Measurements from ENCODE around the gene SRCAP.
A peak's percentile ranks its signal among the peaks of the same experiment; 100 is the strongest.

The SRCAP gene

DNA sequence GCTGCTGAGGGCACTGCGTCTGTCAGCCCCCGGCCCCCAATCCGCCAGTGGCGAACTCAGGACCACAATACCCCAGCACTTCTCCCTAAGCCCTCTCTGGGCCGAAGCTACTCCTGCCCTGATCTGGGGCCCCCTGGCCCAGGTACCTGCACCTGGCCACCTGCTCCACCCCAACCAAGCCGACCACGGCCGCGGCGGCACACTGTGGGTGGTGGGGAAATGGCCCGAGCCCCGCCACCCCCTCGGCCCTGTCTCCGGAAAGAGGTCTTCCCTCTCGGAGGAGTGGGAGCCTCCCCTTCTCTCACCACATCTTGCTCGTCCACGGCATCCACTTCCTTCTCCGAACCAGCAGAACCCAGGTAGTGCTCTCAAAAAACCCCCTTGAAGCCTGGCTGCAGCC is 44.1 kb upstream of the SRCAP start:
- H3K27ac ChIP-seq, result no peak overlapping the region
- TF ChIP-seq CTCF (conservative IDR thresholded peaks at IDR 0.05), result no peak

DNA sequence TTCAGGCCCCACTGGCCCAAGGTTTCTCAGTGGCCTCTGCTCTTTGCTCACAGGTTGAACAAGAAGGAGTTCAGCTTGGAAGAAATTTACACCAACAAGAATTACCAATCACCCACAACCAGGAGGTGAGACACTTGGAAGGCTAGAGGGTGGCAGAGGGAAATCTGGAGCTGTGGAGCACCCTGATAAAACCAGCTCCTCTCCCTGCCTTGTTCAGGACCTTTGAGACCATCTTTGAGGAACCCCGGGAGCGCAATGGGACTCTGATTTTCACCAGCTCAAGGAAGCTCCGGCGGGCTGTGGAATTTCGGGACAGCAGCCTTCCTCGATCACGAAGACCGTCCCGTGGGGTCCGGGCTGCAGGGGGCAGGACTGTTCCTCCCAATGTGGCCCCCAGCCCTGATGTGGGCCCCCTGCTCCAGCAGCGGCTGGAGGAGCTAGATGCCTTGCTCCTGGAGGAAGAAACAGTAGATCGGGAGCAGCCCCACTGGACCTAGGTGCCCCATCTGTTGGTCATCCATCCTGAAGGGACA is 43.1 kb upstream of the SRCAP start:
- no peak for TF ChIP-seq CTCF (conservative IDR thresholded peaks at IDR 0.05)
- H3K27ac ChIP-seq, result peak overlapping the region; percentile 95

DNA sequence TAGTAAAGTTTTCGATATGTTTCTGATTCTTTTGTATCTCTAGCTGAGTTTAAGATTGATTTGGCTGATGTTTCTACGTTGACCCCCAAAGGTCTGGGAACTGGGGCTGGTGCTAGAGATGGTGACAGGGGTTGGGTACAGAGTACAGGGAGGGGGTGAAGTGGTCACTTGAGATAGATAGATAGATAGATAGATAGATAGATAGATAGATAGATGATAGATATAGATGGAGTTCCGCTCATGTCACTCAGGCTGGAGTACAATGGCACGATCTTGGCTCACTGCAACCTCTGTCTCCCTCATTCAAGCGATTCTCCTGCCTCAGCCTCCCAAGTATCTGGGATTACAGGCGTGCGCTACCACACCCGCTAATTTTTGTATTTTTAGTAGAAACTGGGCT is 42.6 kb upstream of the SRCAP start:
- no peak for TF ChIP-seq CTCF (conservative IDR thresholded peaks at IDR 0.05)
- peak overlapping the region; percentile 95 for H3K27ac ChIP-seq

GRCh38 chr16:30656974-30657865 is 41.8 kb upstream of the SRCAP start:
- H3K27ac ChIP-seq, result peak overlapping the region; percentile 95
- no peak for TF ChIP-seq CTCF (conservative IDR thresholded peaks at IDR 0.05)

DNA sequence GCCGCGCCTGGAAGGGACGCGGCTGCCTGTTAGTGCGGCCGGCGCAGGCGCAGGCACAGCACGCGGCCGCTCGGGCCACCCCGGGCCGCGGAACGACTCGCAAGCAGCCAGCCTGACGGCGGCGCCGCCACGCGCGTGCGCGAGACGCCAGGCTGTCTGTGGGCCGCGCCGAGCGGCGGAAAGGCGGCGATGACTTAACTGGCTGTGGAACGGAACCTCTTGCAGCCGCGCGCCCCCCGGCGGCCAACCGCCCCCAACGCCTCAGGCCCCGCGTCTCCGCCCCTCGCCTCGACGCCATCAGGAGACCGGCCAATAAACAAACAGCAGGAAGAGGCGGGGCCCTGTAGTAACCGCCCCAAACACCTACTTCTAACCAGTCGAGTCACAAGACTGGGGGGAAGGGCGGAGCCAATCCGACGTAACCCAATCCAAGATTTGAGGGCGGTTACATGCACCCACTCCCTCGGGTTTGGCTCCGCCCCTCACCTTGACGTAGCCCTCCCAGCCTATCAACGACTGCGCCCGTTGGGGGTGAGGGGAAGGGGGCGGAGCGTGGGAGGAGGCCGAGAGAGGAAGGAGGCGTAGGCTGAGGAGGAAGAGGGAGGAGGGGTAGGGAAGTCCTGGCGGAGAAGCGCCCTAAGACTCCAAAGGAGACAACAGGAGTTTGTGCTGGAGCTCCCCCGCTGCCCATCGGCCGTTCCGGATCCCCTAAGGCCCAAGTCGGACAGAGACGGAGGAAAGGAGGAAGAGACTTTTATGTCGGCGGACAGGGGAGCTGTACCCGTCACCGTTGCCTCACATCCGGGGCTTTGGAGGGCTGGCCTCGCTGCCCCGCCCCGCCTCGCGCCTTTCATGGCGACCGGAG is 40.9 kb upstream of the SRCAP start, which contains the start of gene FBRS:
Gene FBRS (plus strand): TSS at position 566 of the 865 bp plus-strand sequence. CDS start 1,088 bp downstream, outside the sequence.
- peak; percentile 87 for TF ChIP-seq CTCF (conservative IDR thresholded peaks at IDR 0.05)

DNA sequence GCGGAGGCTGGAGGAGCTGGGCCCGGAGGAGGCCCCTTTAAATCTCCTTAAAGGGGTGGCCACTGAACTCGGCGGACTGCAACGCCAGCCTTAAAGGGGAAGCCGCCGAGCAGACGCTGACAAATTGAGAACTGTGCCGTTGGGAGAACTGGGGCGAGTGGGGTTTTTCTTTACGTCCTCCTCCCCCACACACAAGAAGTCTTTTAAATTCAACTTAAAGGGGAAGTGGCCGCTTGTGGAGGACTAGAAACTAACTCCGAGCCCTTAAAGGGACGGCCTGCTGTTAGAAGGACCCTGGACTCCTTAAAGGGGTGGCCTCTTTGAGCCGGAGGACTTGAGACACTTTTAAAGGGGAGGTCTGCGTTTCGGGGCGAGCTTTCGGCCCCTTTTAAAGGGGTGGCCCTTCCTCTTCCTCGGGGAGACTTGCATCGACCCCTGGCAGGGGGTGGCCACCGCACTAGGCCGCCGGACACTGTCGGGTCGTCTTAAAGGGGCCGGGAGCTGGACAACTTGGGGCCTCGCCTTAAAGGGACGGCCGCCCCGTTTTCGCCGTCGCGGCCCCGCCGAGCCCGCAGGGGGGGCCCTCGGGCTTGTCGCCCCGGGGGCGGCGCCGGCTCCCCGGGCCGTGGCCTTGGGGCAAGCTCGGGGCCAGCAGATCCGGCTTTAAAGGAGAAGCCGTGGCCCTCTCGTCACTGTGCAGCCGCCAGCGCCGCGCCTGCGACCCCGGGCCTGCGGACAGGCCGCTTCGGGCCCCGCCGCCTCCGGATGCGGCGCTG is 40.1 kb upstream of the SRCAP start:
- TF ChIP-seq CTCF (conservative IDR thresholded peaks at IDR 0.05), result no peak

More for the DNA sequence above, 40.9 kb upstream of the SRCAP start, which contains the start of gene FBRS:
- H3K27ac ChIP-seq, result peak within 1 kb of the TSS; percentile 95

More for the DNA sequence above, 40.1 kb upstream of the SRCAP start:
- H3K27ac ChIP-seq, result peak overlapping the region; percentile 95
